ENCODE measurements around the gene WDR18.

- no peak for TF ChIP-seq CTCF (IDR thresholded peaks at IDR 0.05; ENCODE audit: insufficient read depth, low read length)
- TF ChIP-seq SPI1 (IDR thresholded peaks at IDR 0.05; ENCODE audit: borderline replicate concordance, low read depth): no peak
- TF ChIP-seq POLR2AphosphoS5 (IDR thresholded peaks at IDR 0.05; ENCODE audit: low read depth): no peak
Observed at GRCh38 chr19:1008268-1009040, 24.3 kb downstream of the WDR18 start.

All from HL-60 (cell line).